Germinal center (tissue), 1 donor: ENCODE measurements around the gene SNHG17.
A peak's percentile ranks its signal among the peaks of the same experiment; 100 is the strongest.
"Not testable (repeated sequence)": the region's sequence is repeated elsewhere in the genome, so short reads cannot be mapped to it uniquely, and the experiment has no call there.

Source experiments
- DNase-seq: peaks from one replicate; pipeline ENCODE4 v3.0.0; 2012; ENCODE audit warnings: mixed read lengths, low spot score

SNHG17 gene

GRCh38 chr20:38434770-38435554, at the start of gene SNHG17:
TSS of gene SNHG17 (minus strand) at chr20:38435328.
- DNase-seq: peak; percentile 75

- DNase-seq: no peak
Observed at GRCh38 chr20:38479596-38479995, 44.5 kb upstream of the SNHG17 start.

GRCh38 chr20:38477747-38478146, 42.6 kb upstream of the SNHG17 start:
- DNase-seq: no peak

- DNase-seq: no peak
Observed at GRCh38 chr20:38473367-38473795, 38.3 kb upstream of the SNHG17 start.

GRCh38 chr20:38472513-38473366, 37.6 kb upstream of the SNHG17 start, which contains the start of gene RALGAPB:
TSS of gene RALGAPB (plus strand) at chr20:38472843. CDS start at chr20:38488433, 15,590 bp downstream.
- peak; percentile 95 for DNase-seq

GRCh38 chr20:38471987-38472512, 36.9 kb upstream of the SNHG17 start:
- DNase-seq: no peak

- DNase-seq: no peak
Observed at GRCh38 chr20:38471245-38471644, 36.1 kb upstream of the SNHG17 start.

GRCh38 chr20:38466983-38467382, 31.9 kb upstream of the SNHG17 start:
- no peak for DNase-seq

GRCh38 chr20:38466171-38466570, 31.0 kb upstream of the SNHG17 start:
- DNase-seq: no peak

- DNase-seq: not testable (repeated sequence)
Observed at GRCh38 chr20:38461569-38461968, 26.4 kb upstream of the SNHG17 start.

GRCh38 chr20:38461167-38461566, 26.0 kb upstream of the SNHG17 start:
- not testable (repeated sequence) for DNase-seq

GRCh38 chr20:38460631-38461030, 25.5 kb upstream of the SNHG17 start:
- DNase-seq: not testable (repeated sequence)

- no peak for DNase-seq
Observed at GRCh38 chr20:38460040-38460623, 25.0 kb upstream of the SNHG17 start.

- no peak for DNase-seq
Observed at GRCh38 chr20:38458314-38458713, 23.2 kb upstream of the SNHG17 start.

GRCh38 chr20:38454556-38455473, 19.7 kb upstream of the SNHG17 start:
- DNase-seq: no peak

GRCh38 chr20:38453941-38454340, 18.8 kb upstream of the SNHG17 start:
- no peak for DNase-seq

- no peak for DNase-seq
Observed at GRCh38 chr20:38452880-38453624, 17.9 kb upstream of the SNHG17 start.

GRCh38 chr20:38450412-38450975, 15.4 kb upstream of the SNHG17 start:
- DNase-seq: no peak

GRCh38 chr20:38449046-38449445, 13.9 kb upstream of the SNHG17 start:
- no peak for DNase-seq
